Measurements from ENCODE around the gene PDLIM5.

- TF ChIP-seq POLR2AphosphoS5 (IDR thresholded peaks at IDR 0.05; ENCODE audit: low read depth, low read length) (no peak), POLR2A (IDR thresholded peaks at IDR 0.05; ENCODE audit: low read depth, low read length) (no peak)
Observed at GRCh38 chr4:94430406-94430805, 21.3 kb upstream of the PDLIM5 start.

Data from GM12891 (cell line).